GM21619 (cell line): Measurements from ENCODE around the gene GALK2.
"Not testable (repeated sequence)": the region's sequence is repeated elsewhere in the genome, so short reads cannot be mapped to it uniquely, and the experiment has no call there.

Experiments used
- ATAC-seq: cut with Tn5 transposase; IDR thresholded peaks from one replicate; pipeline ENCODE4 v1.9.1; 2021; ENCODE audit not compliant: unreplicated experiment

Gene GALK2

GRCh38 chr15:49328941-49329340 lies 158.9 kb downstream of the GALK2 start:
- no peak for ATAC-seq

- ATAC-seq, result no peak
Observed at GRCh38 chr15:49330166-49330565, 160.1 kb downstream of the GALK2 start.

- ATAC-seq, result no peak
Observed at GRCh38 chr15:49331442-49331841, 161.4 kb downstream of the GALK2 start.

- no peak for ATAC-seq
Observed at GRCh38 chr15:49331951-49332350, 161.9 kb downstream of the GALK2 start.

GRCh38 chr15:49339656-49340055 lies 169.6 kb downstream of the GALK2 start:
- ATAC-seq, result no peak

GRCh38 chr15:49343546-49343945 lies 173.5 kb downstream of the GALK2 start:
- no peak for ATAC-seq

GRCh38 chr15:49354439-49354838 lies 184.4 kb downstream of the GALK2 start:
- not testable (repeated sequence) for ATAC-seq

- no peak for ATAC-seq
Observed at GRCh38 chr15:49361370-49361769, 191.3 kb downstream of the GALK2 start.

GRCh38 chr15:49366496-49366895 lies 196.4 kb downstream of the GALK2 start:
- ATAC-seq, result no peak

GRCh38 chr15:49370782-49371181 lies 200.7 kb downstream of the GALK2 start:
- ATAC-seq, result no peak

GRCh38 chr15:49372366-49372765 lies 202.3 kb downstream of the GALK2 start:
- no peak for ATAC-seq

- ATAC-seq, result no peak
Observed at GRCh38 chr15:49379996-49380395, 209.9 kb downstream of the GALK2 start.

- ATAC-seq, result no peak
Observed at GRCh38 chr15:49380912-49381311, 210.9 kb downstream of the GALK2 start.
